Measurements from ENCODE around the gene ERP44. TPM values are rescaled to one million over a fixed set of nuclear protein-coding genes. Genes with fewer than 3 reads are reported as not detected.

ERP44 gene
- total RNA-seq, 1 experiment from 2014 or later, result 19.5 TPM

- H3K4me3 ChIP-seq, result no peak overlapping the region
- DNase-seq, result no peak
- no peak overlapping the region for H3K4me2 ChIP-seq
- ChIA-PET POLR2A (ENCODE audit: unreplicated experiment) (no interaction called here), CTCF (no interaction called here)
- H3K9me2 ChIP-seq (ENCODE audit: insufficient read depth), result no peaks in the 10 kb centered on the region; the same call in 1 of the 2 replicates
- H3K9me3 ChIP-seq (ENCODE audit: insufficient read depth, low read depth), result no peaks in the 10 kb centered on the region
- H3K27me3 ChIP-seq (ENCODE audit: insufficient read depth, low read depth), result no peaks in the 10 kb centered on the region
- no TSS peak for BruUV-seq (replicated peaks)
- no peaks in the 10 kb centered on the region for H3K4me1 ChIP-seq (replicated peaks; ENCODE audit: insufficient read depth)
- H3K79me2 ChIP-seq (ENCODE audit: low read depth), result 0 out of 2 replicates have a peak, but pooled peaks cover 2% of the 10 kb centered on the region
- H3K27ac ChIP-seq, result no peak overlapping the region
- TF ChIP-seq, protein P1, sequence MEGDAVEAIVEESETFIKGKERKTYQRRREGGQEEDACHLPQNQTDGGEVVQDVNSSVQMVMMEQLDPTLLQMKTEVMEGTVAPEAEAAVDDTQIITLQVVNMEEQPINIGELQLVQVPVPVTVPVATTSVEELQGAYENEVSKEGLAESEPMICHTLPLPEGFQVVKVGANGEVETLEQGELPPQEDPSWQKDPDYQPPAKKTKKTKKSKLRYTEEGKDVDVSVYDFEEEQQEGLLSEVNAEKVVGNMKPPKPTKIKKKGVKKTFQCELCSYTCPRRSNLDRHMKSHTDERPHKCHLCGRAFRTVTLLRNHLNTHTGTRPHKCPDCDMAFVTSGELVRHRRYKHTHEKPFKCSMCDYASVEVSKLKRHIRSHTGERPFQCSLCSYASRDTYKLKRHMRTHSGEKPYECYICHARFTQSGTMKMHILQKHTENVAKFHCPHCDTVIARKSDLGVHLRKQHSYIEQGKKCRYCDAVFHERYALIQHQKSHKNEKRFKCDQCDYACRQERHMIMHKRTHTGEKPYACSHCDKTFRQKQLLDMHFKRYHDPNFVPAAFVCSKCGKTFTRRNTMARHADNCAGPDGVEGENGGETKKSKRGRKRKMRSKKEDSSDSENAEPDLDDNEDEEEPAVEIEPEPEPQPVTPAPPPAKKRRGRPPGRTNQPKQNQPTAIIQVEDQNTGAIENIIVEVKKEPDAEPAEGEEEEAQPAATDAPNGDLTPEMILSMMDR (conservative IDR thresholded peaks at IDR 0.05), result no peak
- TF ChIP-seq EZH2 (IDR thresholded peaks at IDR 0.05; ENCODE audit: low read depth), result no peak
- intact Hi-C loops (cut with micrococcal nuclease; ENCODE audit: unreplicated experiment), result no loop called here
- H3K36me3 ChIP-seq (ENCODE audit: low read depth), result no peaks in the 10 kb centered on the region
- H2AFZ ChIP-seq, result no peak overlapping the region
- 0 out of 2 replicates have a peak, but pooled peaks cover 2% of the 10 kb centered on the region for H4K20me1 ChIP-seq (ENCODE audit: insufficient read depth)
- H3F3A ChIP-seq (ENCODE audit: insufficient read depth, low read depth), result no peaks in the 10 kb centered on the region
Observed at GRCh38 chr9:100125236-100125635, 26.4 kb upstream of the ERP44 start.

GRCh38 chr9:100120286-100120685, 21.5 kb upstream of the ERP44 start:
- 0 out of 2 replicates have a peak, but pooled peaks cover 2% of the 10 kb centered on the region for H3K79me2 ChIP-seq (ENCODE audit: low read depth)
- H3F3A ChIP-seq (ENCODE audit: insufficient read depth, low read depth), result no peaks in the 10 kb centered on the region
- no peak for TF ChIP-seq EZH2 (IDR thresholded peaks at IDR 0.05; ENCODE audit: low read depth)
- TF ChIP-seq, protein P1 (conservative IDR thresholded peaks at IDR 0.05), result no peak
- no peak for DNase-seq
- intact Hi-C loops (cut with micrococcal nuclease; ENCODE audit: unreplicated experiment), result no loop called here
- H4K20me1 ChIP-seq (ENCODE audit: insufficient read depth), result no peaks in the 10 kb centered on the region
- no peak overlapping the region for H3K4me3 ChIP-seq
- H3K27ac ChIP-seq, result no peak overlapping the region
- H3K36me3 ChIP-seq (ENCODE audit: low read depth), result no peaks in the 10 kb centered on the region
- H3K27me3 ChIP-seq (ENCODE audit: insufficient read depth, low read depth), result no peaks in the 10 kb centered on the region
- ChIA-PET CTCF (no interaction called here), POLR2A (ENCODE audit: unreplicated experiment) (no interaction called here)
- no peaks in the 10 kb centered on the region for H3K9me3 ChIP-seq (ENCODE audit: insufficient read depth, low read depth)
- no peak overlapping the region for H3K4me2 ChIP-seq
- no peak overlapping the region for H2AFZ ChIP-seq
- H3K4me1 ChIP-seq (replicated peaks; ENCODE audit: insufficient read depth), result no peaks in the 10 kb centered on the region
- BruUV-seq (replicated peaks), result no TSS peak
- no peaks in the 10 kb centered on the region for H3K9me2 ChIP-seq (ENCODE audit: insufficient read depth)

GRCh38 chr9:100117316-100117715, 18.5 kb upstream of the ERP44 start:
- H3K4me3 ChIP-seq, result no peak overlapping the region
- H3K27ac ChIP-seq, result no peak overlapping the region
- no peaks in the 10 kb centered on the region for H3F3A ChIP-seq (ENCODE audit: insufficient read depth, low read depth)
- ChIA-PET CTCF (no interaction called here), POLR2A (ENCODE audit: unreplicated experiment) (interaction anchor here (0.5 kb wide), 1 partner anchor 440 kb away, joined by 3 read pairs; no protein-coding TSS in a partner anchor)
- no peak overlapping the region for H2AFZ ChIP-seq
- DNase-seq, result no peak
- TF ChIP-seq, protein P1 (conservative IDR thresholded peaks at IDR 0.05), result no peak
- no peak for TF ChIP-seq EZH2 (IDR thresholded peaks at IDR 0.05; ENCODE audit: low read depth)
- H3K36me3 ChIP-seq (ENCODE audit: low read depth), result no peaks in the 10 kb centered on the region
- no peak overlapping the region for H3K4me2 ChIP-seq
- BruUV-seq (replicated peaks), result no TSS peak
- no peaks in the 10 kb centered on the region for H4K20me1 ChIP-seq (ENCODE audit: insufficient read depth)
- H3K4me1 ChIP-seq (replicated peaks; ENCODE audit: insufficient read depth), result no peaks in the 10 kb centered on the region
- intact Hi-C loops (cut with micrococcal nuclease; ENCODE audit: unreplicated experiment), result no loop called here
- H3K27me3 ChIP-seq (ENCODE audit: insufficient read depth, low read depth), result no peaks in the 10 kb centered on the region
- no peaks in the 10 kb centered on the region for H3K9me2 ChIP-seq (ENCODE audit: insufficient read depth)
- H3K79me2 ChIP-seq (ENCODE audit: low read depth), result 0 out of 2 replicates have a peak, but pooled peaks cover 2% of the 10 kb centered on the region
- H3K9me3 ChIP-seq (ENCODE audit: insufficient read depth, low read depth), result no peaks in the 10 kb centered on the region

Data from PC-9 (cell line).